GM12878 (cell line): ENCODE results near the gene TSC2. TPM values are rescaled to one million over a fixed set of nuclear protein-coding genes. Genes with fewer than 3 reads are reported as not detected.
A peak's percentile ranks its signal among the peaks of the same experiment; 100 is the strongest.
"Not testable (repeated sequence)": the region's sequence is repeated elsewhere in the genome, so short reads cannot be mapped to it uniquely, and the experiment has no call there.

Source experiments
- ATAC-seq: fragments of 200-7000 bp; cut with Tn5 transposase; 3 replicates; pipeline ENCODE4 v1.9.1; 2020; ENCODE audit warnings: mild to moderate bottlenecking, moderate library complexity
- BruUV-seq: library from RNA; stranded (reverse); fragments of 400-500 nt; replicated peaks from 2 replicates; lab custom pipeline; 2021; lab: Mats Ljungman, UMichigan
- CTCF ChIA-PET: fragments of 300-600 bp; sonication (Branson Sonifier 250); formaldehyde crosslinking; extraction: SDS; loops from one replicate; lab custom pipeline; 2021; ENCODE audit warnings: inconsistent platforms; lab: Yijun Ruan, JAX
- POLR2A ChIA-PET: fragments of 350-600 bp; formaldehyde crosslinking; extraction: SDS; loops from one replicate; lab custom pipeline; 2021; ENCODE audit warnings: inconsistent platforms; lab: Charles Lee
- RAD21 ChIA-PET: fragments of 300-600 bp; sonication (Branson Sonifier 250); formaldehyde crosslinking; loops from one replicate; lab custom pipeline; 2023; ENCODE audit warnings: antibody characterized with exemption; ENCODE audit not compliant: unreplicated experiment; lab: Charles Lee
- SMC1A ChIA-PET: fragments of 300-600 bp; sonication (Branson Sonifier 250); formaldehyde crosslinking; loops from one replicate; lab custom pipeline; 2023; ENCODE audit not compliant: unreplicated experiment, uncharacterized antibody; lab: Charles Lee
- DNase-seq: peaks from one replicate; pipeline ENCODE4 v3.0.0-alpha.2; 2011; ENCODE audit warnings: low read depth, low spot score
- FAIRE-seq: peaks from 3 replicates; lab custom pipeline; 2011; peaks lifted over from hg19 to GRCh38; lab: Jason Lieb, UNC
- H2AFZ ChIP-seq: 2 replicates; pipeline ENCODE4 v1.6.0; 2011; ENCODE audit warnings: low read depth, low read length, control low read depth; ENCODE audit not compliant: control insufficient read depth
- H3K27ac ChIP-seq: 2 replicates; pipeline ENCODE4 v1.5.1; 2011; ENCODE audit warnings: control low read depth; ENCODE audit not compliant: control insufficient read depth, insufficient read depth
- H3K27me3 ChIP-seq, 2 experiments: replicated peaks in 1 of 2; 2 replicates each; pipeline versions ENCODE4 v1.6.0 to v1.6.1; 2011; ENCODE audit warnings: low read length in 1 of 2; ENCODE audit not compliant: control insufficient read depth in 2 of 2, insufficient read depth in 2 of 2
- H3K36me3 ChIP-seq, 2 experiments: 2 replicates each; pipeline ENCODE4 v1.5.1; 2011; ENCODE audit warnings: low read length in 1 of 2; ENCODE audit not compliant: control insufficient read depth in 2 of 2, insufficient read depth in 2 of 2
- H3K4me1 ChIP-seq: 2 replicates; pipeline ENCODE4 v1.6.1; 2011; ENCODE audit warnings: mild to moderate bottlenecking, low read length, moderate library complexity, mixed read lengths; ENCODE audit not compliant: control insufficient read depth, insufficient read depth
- H3K4me2 ChIP-seq: 2 replicates; pipeline ENCODE4 v1.6.0; 2011; ENCODE audit warnings: control low read depth; ENCODE audit not compliant: control insufficient read depth, insufficient read depth
- H3K4me3 ChIP-seq: fragments of 200-600 bp; sonication (generic); 2 replicates; pipeline ENCODE4 v1.5.1; 2016
- H3K79me2 ChIP-seq: 2 replicates; pipeline ENCODE4 v1.6.0; 2011; ENCODE audit warnings: low read length; ENCODE audit not compliant: control insufficient read depth, insufficient read depth
- H3K9ac ChIP-seq: 2 replicates; pipeline ENCODE4 v1.8.0; 2011; ENCODE audit warnings: low read length, control low read depth, mixed read lengths; ENCODE audit not compliant: control insufficient read depth, insufficient read depth
- H3K9me3 ChIP-seq: replicated peaks from 3 replicates; pipeline ENCODE4 v1.5.1; 2011; ENCODE audit warnings: mild to moderate bottlenecking, low read length; ENCODE audit not compliant: control insufficient read depth, insufficient read depth
- H4K20me1 ChIP-seq: 2 replicates; pipeline ENCODE4 v1.6.0; 2011; ENCODE audit not compliant: control insufficient read depth, insufficient read depth
- KDM1A ChIP-seq: fragments of 200-600 bp; sonication (generic); IDR thresholded peaks from 2 replicates; pipeline ENCODE4 v1.6.1; 2016; ENCODE audit warnings: borderline replicate concordance
- NFIC ChIP-seq: IDR thresholded peaks from 2 replicates; pipeline ENCODE4 v1.6.1; 2012; ENCODE audit warnings: low read depth, mild to moderate bottlenecking, inconsistent platforms, low read length, moderate library complexity
- TAF1 ChIP-seq: IDR thresholded peaks from 2 replicates; pipeline ENCODE4 v1.6.1; 2011; ENCODE audit warnings: mild to moderate bottlenecking, low read depth, low read length, borderline replicate concordance
- ZBED1 ChIP-seq: IDR thresholded peaks from 2 replicates; pipeline ENCODE4 v1.6.1; 2016; ENCODE audit warnings: borderline replicate concordance
- WGBS: methylation state at CpG from one replicate; pipeline ENCODE4 v1.1.6; 2016; ENCODE audit warnings: low lambda C conversion rate; ENCODE audit not compliant: insufficient replicate concordance, insufficient coverage; ENCODE audit errors: missing lambda C conversion rate; 5-methylcytosine and 5-hydroxymethylcytosine counted together
- in situ Hi-C: fragments of 300-500 bp; cut with MboI; formaldehyde crosslinking; loops from 9 replicates; pipeline ENCODE4 v1.14.3; 2018; ENCODE audit warnings: mixed read lengths
- intact Hi-C: fragments of 100-400 bp; cut with micrococcal nuclease; formaldehyde crosslinking; loops from one replicate; pipeline ENCODE4 v1.14.2; 2022; ENCODE audit not compliant: unreplicated experiment
- polyA plus RNA-seq, 11 experiments: library from polyadenylated mRNA; depleted of rRNA in 4 of 11; unstranded in 6 of 11; stranded (reverse) in 5 of 11; fragments of >200 nt; fragmentation: Nextera tagmentation in 4 of 11; fragmentation: Illumina TruSeq in 1 of 11; extraction: Ambion mirVana in 4 of 11; extraction: Trizol in 1 of 11; gene quantifications; 1 replicate in 1 of 11; 2 replicates in 10 of 11; pipeline versions ENCODE4 v1.2.1 to v1.2.3, GENCODE V29; 2011 to 2016; ENCODE audit warnings: inconsistent platforms in 2 of 11, missing spikeins in 2 of 11, low read depth in 1 of 11
- total RNA-seq, 4 experiments: library from RNA; depleted of rRNA in 3 of 4; stranded (reverse); fragments of >200 nt in 3 of 4; fragmentation: Illumina TruSeq in 1 of 4; extraction: Trizol in 1 of 4; gene quantifications; 2 replicates each; pipeline versions ENCODE4 v1.2.1 to v1.2.3, GENCODE V29; 2013 to 2021

Gene TSC2
- total and polyA plus RNA-seq, 10 of the 15 experiments (the other 5 are each of a cell fraction or from before 2014, with no cell fraction given): 1.6 to 77.0 (median 21.6) TPM

- TF ChIP-seq ZBED1 (no peak), KDM1A (no peak), NFIC (no peak), TAF1 (no peak)
- TF ChIP-seq, all 136 proteins: peak for 0
- Histone ChIP-seq H3K4me2 (no peak overlapping the region), H3K9ac (no peak overlapping the region), H3K4me1 (no peaks in the 10 kb centered on the region), H3K79me2 (no peaks in the 10 kb centered on the region), H2AFZ (no peak overlapping the region), H3K9me3 (no peaks in the 10 kb centered on the region), H3K4me3 (no peak overlapping the region), H3K36me3 (no peaks in the 10 kb centered on the region), H3K27me3 (no peaks in the 10 kb centered on the region), H4K20me1 (no peaks in the 10 kb centered on the region), H3K27ac (no peak overlapping the region)
- 64% methylated on average over 16 of the region's 17 CpGs for WGBS
- CTCF ChIA-PET: interaction anchor here (1.1 kb wide), 2 partner anchors 21 to 128 kb away, joined by 3 read pairs; no protein-coding TSS in a partner anchor
- SMC1A ChIA-PET: no interaction called here
- ATAC-seq (peak; percentile 23; the same call in 2 of the 3 replicates), FAIRE-seq (no peak), DNase-seq (no peak)
- POLR2A ChIA-PET: interaction anchor here (1.5 kb wide), 1 partner anchor 18 kb away, joined by 3 read pairs; no protein-coding TSS in a partner anchor
- BruUV-seq: no TSS peak
- in situ Hi-C loops (no loop called here), intact Hi-C loops (no loop called here)
- RAD21 ChIA-PET: no interaction called here
Measured at GRCh38 chr16:2122429-2122828, 74.6 kb downstream of the TSC2 start.

- intact Hi-C loops, POLR2A ChIA-PET, CTCF ChIA-PET, RAD21 ChIA-PET, FAIRE-seq, DNase-seq, H3K27me3 ChIP-seq, H2AFZ ChIP-seq, ATAC-seq, H3K9ac ChIP-seq, BruUV-seq, H3K4me2 ChIP-seq, H3K27ac ChIP-seq, H3K9me3 ChIP-seq, H3K79me2 ChIP-seq, H3K4me3 ChIP-seq, H4K20me1 ChIP-seq, H3K36me3 ChIP-seq, H3K4me1 ChIP-seq, in situ Hi-C loops, SMC1A ChIA-PET: not testable (repeated sequence)
- WGBS: 90% methylated on average over 16 of the region's 26 CpGs
Measured at GRCh38 chr16:2122934-2123683, 75.3 kb downstream of the TSC2 start.

GRCh38 chr16:2123706-2124376, 76.1 kb downstream of the TSC2 start:
- H3K27me3 ChIP-seq, POLR2A ChIA-PET, BruUV-seq, H3K4me3 ChIP-seq, ATAC-seq, in situ Hi-C loops, H3K27ac ChIP-seq, intact Hi-C loops, H3K9ac ChIP-seq, H3K4me1 ChIP-seq, FAIRE-seq, H2AFZ ChIP-seq, CTCF ChIA-PET, RAD21 ChIA-PET, SMC1A ChIA-PET, DNase-seq, H3K36me3 ChIP-seq, H4K20me1 ChIP-seq, H3K79me2 ChIP-seq, H3K4me2 ChIP-seq, H3K9me3 ChIP-seq: not testable (repeated sequence)
- 83% methylated on average over 17 of the region's 27 CpGs for WGBS
